Inflammatory macrophage (primary cell): Measurements from ENCODE around the gene IL1R2.

Experiments
- DNase-seq, 2 donors: peaks; one replicate each; pipeline ENCODE4 v3.0.0-alpha.2; 2020 to 2022

Gene IL1R2

GRCh38 chr2:102024410-102024809 is 32.6 kb downstream of the IL1R2 start:
- no peak for DNase-seq

- peak; percentile 68 to 79 for DNase-seq
Observed at GRCh38 chr2:102025016-102025501, 33.3 kb downstream of the IL1R2 start.

GRCh38 chr2:102025583-102026267 is 34.0 kb downstream of the IL1R2 start:
- peak; percentile 86 to 88 for DNase-seq

- peak in 1 of 2 donors; percentile 23 for DNase-seq
Observed at GRCh38 chr2:102027036-102027980, 35.5 kb downstream of the IL1R2 start.

GRCh38 chr2:102028470-102028869 is 36.7 kb downstream of the IL1R2 start:
- DNase-seq: no peak

GRCh38 chr2:102029405-102029804 is 37.6 kb downstream of the IL1R2 start:
- no peak for DNase-seq

GRCh38 chr2:102029952-102030351 is 38.2 kb downstream of the IL1R2 start:
- no peak for DNase-seq

GRCh38 chr2:102030502-102030854 is 38.7 kb downstream of the IL1R2 start:
- no peak for DNase-seq

- DNase-seq: peak in 1 of 2 donors; percentile 25
Observed at GRCh38 chr2:102030855-102031527, 39.2 kb downstream of the IL1R2 start.

- DNase-seq: peak; percentile 39 to 46
Observed at GRCh38 chr2:102032368-102033030, 40.7 kb downstream of the IL1R2 start.

- peak; percentile 89 to 90 for DNase-seq
Observed at GRCh38 chr2:102033031-102033749, 41.4 kb downstream of the IL1R2 start.

- DNase-seq: peak in 1 of 2 donors; percentile 35
Observed at GRCh38 chr2:102033750-102034682, 42.3 kb downstream of the IL1R2 start.

GRCh38 chr2:102034683-102035548 is 43.2 kb downstream of the IL1R2 start:
- peak; percentile 74 to 84 for DNase-seq

GRCh38 chr2:102037681-102038080 is 45.9 kb downstream of the IL1R2 start:
- DNase-seq: no peak

- DNase-seq: peak; percentile 35 to 52
Observed at GRCh38 chr2:102040229-102040628, 48.5 kb downstream of the IL1R2 start.

- peak; percentile 94 to 96 for DNase-seq
Observed at GRCh38 chr2:102041351-102041750, 49.6 kb downstream of the IL1R2 start.

GRCh38 chr2:102042196-102043081 is 50.7 kb downstream of the IL1R2 start:
- no peak for DNase-seq

- no peak for DNase-seq
Observed at GRCh38 chr2:102043560-102043959, 51.8 kb downstream of the IL1R2 start.
